Mammary epithelial cell (primary cell): ENCODE results near the gene POMZP3.
"Not testable (repeated sequence)": the region's sequence is repeated elsewhere in the genome, so short reads cannot be mapped to it uniquely, and the experiment has no call there.

Experiments used
- CTCF ChIP-seq, 2 donors: IDR thresholded peaks in 1 of 2; conservative IDR thresholded peaks in 1 of 2; 2 replicates each; pipeline ENCODE4 v1.5.1; 2011 to 2012; ENCODE audit warnings: inconsistent platforms in 2 of 2, low read length in 2 of 2, mild to moderate bottlenecking in 2 of 2, control low read depth in 1 of 2, low read depth in 1 of 2; ENCODE audit not compliant: insufficient read depth in 1 of 2; ENCODE audit errors: extremely low read depth in 1 of 2
- EZH2 ChIP-seq: IDR thresholded peaks from 2 replicates; pipeline ENCODE4 v1.6.1; 2012; ENCODE audit warnings: low read length, inconsistent platforms, borderline replicate concordance

GRCh38 chr7:76612232-76612631 lies 14.8 kb downstream of the POMZP3 start:
- not testable (repeated sequence) for TF ChIP-seq CTCF (conservative IDR thresholded peaks at IDR 0.05 in 1 of 2, IDR thresholded peaks at IDR 0.05 in 1 of 2; ENCODE audit: extremely low read depth in 1 of 2, insufficient read depth in 1 of 2, low read depth in 1 of 2, low read length in 2 of 2); EZH2
